HTERT RPE-1 (cell line): ENCODE measurements around the gene PRKD2.

Experiments
- in situ Hi-C: fragments of 300-500 bp; cut with MboI; formaldehyde crosslinking; loops from 4 replicates; pipeline ENCODE4 v1.14.3; 2020; ENCODE audit warnings: low sequenced_read_pairs

PRKD2 gene

DNA sequence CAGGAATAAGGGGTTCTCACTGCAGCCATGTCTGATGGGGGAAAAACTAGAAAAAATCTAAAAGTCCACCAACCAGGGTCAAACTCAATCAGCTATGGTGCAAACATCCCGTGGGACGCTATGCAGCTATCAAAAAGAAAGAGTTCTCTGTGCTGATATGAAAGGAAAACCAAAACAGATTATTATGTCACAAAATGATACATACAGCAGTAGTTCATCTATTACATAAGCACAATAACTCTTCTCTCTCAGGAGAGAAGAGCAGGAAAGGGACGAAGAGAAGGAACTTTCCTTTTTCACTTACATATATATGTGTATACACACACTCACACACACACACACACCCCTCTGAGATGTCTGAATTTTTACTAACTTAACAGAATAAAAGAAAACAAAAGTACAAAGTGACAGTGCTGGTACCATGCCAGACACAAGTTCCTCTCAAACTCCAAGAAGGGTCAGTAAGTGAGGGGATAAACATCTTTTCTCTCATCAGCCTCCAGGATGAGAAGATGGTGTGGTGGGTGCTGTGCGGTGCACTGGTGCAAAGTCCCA is 26.1 kb upstream of the PRKD2 start:
- in situ Hi-C loops = no loop called here

GRCh38 chr19:46741447-46741846 is 24.5 kb upstream of the PRKD2 start:
- in situ Hi-C loops = no loop called here

DNA sequence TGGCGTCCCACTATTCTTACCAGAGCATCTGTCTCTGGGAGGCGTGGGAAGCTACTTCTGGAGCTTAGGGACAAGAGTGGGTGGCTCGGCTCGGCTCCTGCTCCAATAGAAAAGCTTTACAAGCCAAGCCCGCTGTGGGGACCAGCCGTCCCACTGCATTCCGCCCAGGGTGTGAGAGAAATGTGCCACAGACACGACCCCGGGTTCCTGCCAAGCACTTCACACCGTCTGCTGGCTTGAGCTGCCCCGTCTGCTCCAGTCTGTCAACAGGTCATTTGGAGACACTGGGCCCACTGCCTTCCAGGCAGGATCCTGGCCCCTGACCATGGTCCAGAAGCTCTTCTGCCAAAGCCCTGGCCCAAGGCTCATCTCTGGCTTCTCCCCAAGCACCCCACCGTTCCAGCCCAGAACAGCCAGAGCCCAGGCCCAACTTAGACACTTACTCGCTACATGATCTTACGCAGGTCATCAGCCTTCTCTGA is 22.4 kb upstream of the PRKD2 start:
- in situ Hi-C loops = no loop called here

DNA sequence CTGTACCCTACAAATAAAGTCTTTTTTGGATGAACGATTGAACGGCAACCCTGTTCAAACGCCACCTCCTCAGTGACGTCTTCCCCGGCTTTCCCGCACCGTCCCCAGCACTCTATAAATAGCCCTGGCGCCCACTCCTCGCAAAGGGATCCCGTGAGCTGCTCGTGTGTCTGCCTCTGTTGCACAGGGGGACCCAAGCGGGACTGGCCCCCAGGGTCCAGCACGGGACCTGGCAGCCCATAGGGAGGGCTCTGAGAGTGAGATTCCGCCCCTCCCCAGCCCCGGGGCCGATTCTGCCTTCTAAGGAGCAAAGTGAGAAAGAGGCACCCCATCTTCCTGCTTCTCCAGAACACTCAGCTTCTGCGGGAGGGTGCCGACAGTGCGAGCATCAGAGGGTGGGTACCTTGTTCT is 20.9 kb upstream of the PRKD2 start:
- in situ Hi-C loops = no loop called here

DNA sequence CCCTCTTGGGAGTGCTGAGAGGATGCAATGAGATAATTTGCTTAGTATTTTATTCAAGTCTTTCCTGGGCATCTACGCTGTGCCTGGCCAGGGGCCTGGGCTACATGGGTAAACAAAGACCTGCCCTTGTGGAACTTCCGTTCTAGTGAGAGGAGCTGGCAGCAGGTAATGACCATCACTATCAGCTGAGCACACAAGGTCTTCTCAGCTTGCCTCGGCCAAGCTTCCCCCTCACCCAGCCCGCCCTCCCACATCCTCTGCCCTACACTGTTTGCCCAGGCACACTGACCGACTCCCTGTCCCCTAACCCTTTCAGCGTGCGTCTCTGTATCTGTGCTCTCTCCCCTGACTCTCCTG is 20.4 kb upstream of the PRKD2 start:
- in situ Hi-C loops = no loop called here

DNA sequence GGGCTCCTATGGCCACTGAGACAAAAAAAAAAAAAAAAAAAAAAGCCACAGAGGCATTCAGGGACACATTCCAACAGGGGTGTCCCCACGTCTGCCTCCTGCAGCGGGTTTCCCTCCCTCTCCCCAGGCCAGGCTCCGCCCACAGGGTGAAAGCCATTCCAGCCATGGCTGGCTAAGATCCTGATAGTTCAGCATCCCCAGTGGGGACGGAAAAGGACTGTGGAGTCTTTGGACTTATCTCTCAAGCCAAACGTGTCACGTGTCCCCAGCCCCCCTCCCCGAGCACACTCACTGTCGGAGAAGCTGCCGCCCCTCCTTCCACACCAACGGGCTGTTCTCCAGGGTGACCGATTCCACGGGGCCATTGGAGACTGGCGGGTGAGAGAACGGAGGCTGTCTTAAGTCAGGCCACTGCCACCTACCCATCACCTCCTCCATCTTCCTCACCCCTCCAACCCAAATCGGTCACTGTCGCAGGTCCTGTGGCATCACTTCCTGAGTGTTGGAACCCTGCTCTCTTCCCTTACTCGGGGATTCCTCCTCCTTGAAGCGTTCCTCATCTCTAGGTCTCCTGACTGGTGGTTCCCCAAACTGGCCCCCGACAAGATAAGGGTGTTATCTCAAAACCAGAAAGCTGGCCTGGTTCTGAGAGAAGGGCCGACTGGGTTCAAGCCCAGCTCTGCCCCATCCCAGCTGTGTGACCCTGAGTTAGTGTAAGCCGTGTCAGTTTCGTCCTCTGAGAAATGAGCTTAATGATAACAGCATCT is 19.8 kb upstream of the PRKD2 start:
- in situ Hi-C loops = no loop called here

GRCh38 chr19:46733690-46734292 is 16.9 kb upstream of the PRKD2 start:
- in situ Hi-C loops = no loop called here

GRCh38 chr19:46732966-46733689 is 16.2 kb upstream of the PRKD2 start:
- in situ Hi-C loops = no loop called here

DNA sequence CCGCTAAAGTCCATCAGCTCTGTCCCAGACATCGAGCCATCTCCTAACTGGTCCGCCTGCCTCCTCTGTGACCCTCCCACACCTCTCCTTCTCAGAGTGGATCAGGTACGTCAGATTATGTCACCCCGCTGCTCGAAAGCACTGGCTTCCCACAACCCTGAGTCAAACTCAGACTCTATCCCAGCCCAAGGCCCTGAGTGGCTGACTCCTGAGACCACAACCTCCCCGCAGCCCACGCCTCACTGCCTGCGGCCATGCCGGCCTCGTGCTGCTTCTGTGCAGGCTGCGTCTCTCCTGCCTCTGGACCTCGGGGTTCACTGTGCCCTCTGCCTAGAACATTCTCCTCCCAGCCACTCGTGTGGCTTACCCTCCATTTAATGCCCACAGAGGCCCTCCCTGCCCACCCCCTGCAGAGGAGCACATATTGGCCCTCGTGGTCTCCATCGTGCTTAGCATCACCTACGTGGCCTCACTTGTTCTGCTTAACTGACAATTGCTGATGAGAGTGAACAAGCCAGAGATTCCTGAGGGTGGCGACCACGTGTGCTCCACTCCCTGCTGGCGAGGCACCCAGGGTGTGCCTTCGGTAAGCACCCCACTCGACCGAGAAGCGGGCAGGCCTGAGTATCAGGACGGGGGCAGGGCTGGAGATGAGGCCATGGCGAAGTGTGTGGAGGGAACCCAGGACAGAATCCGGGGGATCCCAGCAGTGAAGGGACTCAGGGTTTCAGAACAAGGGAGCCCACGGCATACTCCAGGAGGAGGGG is 15.4 kb upstream of the PRKD2 start:
- in situ Hi-C loops = no loop called here

DNA sequence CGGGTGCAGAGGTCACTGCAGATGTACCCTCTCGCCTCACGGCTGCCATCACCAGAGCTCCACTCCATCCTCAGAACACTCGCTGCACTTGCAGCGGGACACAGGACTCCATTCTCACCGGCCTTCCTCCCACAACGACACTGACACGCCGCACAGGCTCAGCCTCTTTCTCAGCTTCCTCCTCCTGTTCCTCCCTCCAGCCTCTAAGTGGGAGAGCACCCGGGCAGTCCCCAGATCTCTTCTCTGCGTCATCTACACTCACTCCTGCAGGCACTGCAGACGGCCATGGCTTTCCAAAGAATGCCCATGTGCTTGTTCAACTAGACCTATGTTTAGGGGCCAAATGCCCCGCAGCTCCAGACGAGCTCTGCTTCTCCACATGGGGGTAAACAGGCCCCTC is 14.7 kb upstream of the PRKD2 start:
- in situ Hi-C loops = no loop called here

DNA sequence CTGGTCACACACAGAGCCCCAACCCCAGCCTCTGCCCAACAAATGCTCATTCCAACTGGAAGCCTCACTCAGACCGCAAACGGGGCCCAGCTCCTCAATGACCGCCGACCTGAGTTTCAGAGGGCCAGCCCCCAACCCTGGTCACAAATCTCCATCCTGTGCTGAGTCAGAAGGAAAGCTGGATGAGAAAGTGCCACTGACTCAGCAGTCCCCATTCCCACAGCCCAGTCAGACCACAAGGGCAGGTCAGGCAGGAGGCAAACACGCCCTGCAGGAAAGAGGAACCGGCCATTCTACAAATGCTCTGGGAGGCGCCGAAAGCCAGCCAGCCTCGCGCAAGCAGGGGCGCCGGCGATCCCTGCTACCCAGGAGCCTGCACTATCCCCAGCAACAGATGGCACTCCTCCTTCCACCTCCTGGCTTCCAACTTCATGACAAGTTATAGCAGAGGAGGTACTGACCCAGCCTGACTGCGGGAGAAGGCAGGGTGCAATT is 14.1 kb upstream of the PRKD2 start:
- in situ Hi-C loops = no loop called here

DNA sequence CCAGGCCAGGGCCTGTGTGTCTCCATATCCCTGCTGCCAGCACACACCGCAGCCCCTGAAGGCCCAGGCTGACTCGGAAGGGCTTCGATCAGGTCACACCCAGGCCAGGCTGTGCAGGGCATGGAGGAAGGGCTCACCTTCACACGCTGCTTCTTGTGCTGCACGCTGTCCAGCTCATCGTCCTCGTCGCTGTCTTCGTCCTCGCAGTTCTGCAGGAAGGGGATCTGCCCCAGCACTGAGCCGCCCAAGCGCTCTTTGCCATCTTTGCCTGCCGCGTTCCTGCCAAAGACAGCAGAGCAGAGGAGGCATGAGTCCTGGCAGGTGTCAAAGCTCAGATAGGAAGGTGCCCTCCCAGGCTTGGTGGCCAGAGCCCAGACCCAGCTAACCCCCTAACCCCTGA is 13.7 kb upstream of the PRKD2 start:
- in situ Hi-C loops = no loop called here

GRCh38 chr19:46730187-46730586 is 13.3 kb upstream of the PRKD2 start:
- in situ Hi-C loops = no loop called here

DNA sequence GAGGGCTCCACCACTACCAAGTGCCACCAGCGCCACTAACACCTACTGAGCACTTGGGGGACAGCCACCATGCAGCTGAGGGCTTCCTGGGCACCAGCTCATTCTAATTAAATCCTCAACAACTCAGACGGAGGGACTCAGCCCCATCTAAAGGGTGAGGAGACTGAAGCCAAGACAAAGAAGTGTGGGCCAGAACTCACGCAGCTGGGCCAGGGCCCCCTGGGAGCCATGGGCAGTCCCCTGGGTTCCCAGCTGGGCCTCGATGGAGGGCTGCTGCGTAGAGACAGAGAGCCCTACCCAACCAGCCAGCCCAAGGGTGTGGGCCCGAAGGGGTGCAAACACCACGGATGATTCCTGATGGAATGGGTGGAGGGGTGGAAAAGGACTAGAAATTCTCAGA is 12.8 kb upstream of the PRKD2 start:
- in situ Hi-C loops = no loop called here

DNA sequence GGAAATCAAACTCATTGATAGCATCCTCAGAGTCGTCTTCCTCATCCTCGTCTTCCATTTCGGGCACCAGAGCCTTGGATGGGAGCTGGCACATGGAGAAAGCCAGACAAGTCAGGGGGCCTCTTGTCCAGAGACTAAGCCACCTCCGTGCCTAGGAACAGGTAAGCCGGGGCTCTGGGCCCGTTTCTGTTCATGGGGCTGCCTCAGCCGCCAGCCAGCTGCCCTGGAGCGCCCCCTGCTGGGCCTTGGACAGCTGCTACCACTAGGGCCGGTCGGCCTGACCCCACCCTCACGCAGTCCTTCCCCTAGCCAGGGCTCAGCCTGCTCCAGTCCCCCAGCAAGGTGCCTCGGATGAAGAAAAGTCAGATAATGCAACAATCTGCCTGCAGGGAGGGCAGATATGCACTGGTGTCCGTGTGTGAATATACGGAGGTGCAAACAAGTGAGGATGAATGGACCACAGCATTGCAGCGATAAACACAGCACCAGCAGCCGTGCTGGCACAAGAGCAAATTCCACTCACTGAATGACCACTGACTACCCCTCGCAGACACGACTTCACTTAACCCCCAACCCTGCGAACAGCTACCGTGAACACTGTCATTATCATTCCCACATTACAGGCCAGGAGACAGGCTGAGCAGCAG is 11.9 kb upstream of the PRKD2 start:
- in situ Hi-C loops = no loop called here

DNA sequence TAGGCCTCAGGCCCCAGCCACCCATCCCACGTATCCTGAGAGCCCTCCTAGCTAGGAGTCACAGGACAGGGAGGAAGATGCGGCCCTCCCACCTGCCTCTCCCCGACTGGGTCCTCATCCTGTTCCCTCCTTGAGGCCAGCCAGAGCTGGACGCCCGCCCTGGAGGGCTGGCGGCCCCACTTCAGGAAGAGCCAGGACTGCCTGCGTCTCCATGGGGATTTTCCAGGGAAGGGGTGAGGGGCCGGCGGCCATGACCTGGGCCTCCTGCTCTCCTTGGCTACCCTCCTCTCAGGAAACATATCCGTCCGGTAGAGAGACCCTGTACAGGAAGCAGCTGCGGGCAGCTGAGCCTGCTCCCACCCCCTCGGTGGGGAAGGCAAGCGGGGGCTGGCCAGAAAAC is 11.3 kb upstream of the PRKD2 start:
- in situ Hi-C loops = no loop called here

DNA sequence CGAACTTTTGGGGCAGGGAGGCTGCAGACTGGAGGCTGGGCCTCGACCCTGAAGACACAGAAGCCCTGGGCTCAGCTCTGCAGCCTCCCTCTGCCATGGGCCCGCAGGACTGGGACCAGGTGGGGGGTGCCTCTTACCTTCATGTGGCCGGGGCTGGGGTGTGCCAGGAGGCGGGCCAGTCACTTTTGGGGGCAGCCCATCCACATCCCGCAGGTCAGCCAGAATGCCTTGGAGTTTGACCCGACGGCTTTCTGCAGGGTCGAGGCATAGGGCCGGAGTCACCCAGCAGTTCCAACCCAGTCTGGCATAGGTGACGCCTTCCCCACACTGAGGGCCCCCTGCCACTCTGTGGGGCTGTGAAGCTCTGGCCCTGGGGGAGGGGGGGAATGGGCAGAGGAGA is 10.8 kb upstream of the PRKD2 start:
- in situ Hi-C loops = no loop called here

DNA sequence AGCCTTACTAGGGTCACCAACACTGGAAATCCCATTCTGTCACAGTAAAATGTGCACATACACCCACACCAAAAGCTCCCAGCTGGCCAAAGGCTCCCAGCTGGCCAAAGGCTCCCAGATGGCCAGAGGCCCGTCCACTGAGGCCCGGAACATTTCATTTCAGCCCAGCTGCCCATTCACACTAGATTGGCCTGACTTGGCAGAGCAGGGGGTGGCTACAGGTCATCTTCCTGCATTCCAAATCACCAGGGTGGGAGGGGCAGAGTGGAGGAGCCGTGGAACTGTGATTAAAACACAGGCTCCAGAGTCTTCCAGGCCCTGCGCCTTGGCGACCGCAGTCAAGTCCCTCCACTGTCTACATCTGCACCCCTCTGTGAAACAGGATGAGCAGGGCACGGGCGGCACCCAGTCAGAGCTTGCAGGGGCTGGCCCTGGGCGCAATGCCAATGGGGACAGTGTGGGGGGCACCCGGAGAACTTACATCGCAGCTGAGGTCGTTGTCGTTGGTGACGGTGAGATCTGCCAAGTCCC is 10.1 kb upstream of the PRKD2 start:
- in situ Hi-C loops = no loop called here

- in situ Hi-C loops = no loop called here
Measured at GRCh38 chr19:46726551-46726950, 9.6 kb upstream of the PRKD2 start.

- in situ Hi-C loops = no loop called here
Measured at GRCh38 chr19:46725859-46726393, 9.0 kb upstream of the PRKD2 start.
